T-cell (primary cell): ENCODE results near the gene DEDD2. TPM values are rescaled to one million over a fixed set of nuclear protein-coding genes. Genes with fewer than 3 reads are reported as not detected.

Experiments
- ATAC-seq, 4 experiments: fragments of 200-7000 bp in 3 of 4; fragments of 150-1000 bp in 1 of 4; cut with Tn5 transposase; replicated peaks in 1 of 4; 1 replicate in 3 of 4; 2 replicates in 1 of 4; pipeline ENCODE4 v1.10.0; 2021; ENCODE audit warnings: moderate library complexity in 3 of 4, mild to moderate bottlenecking in 2 of 4, moderate number of reproducible peaks in 1 of 4
- CTCF ChIA-PET, 2 donors: fragments of 300-600 bp; sonication (Branson Sonifier 250); formaldehyde crosslinking; loops; one replicate each; lab custom pipeline; 2022; ENCODE audit warnings: antibody characterized with exemption in 2 of 2; lab: Charles Lee
- POLR2A ChIA-PET, 2 donors: fragments of 300-600 bp; sonication (Branson Sonifier 250); formaldehyde crosslinking; loops; one replicate each; lab custom pipeline; 2022; ENCODE audit warnings: antibody characterized with exemption in 2 of 2; lab: Charles Lee
- DNase-seq, 35 experiments: peaks; one replicate each; pipeline versions ENCODE4 v3.0.0 to v3.0.0-alpha.2; 2013 to 2023
- H3K27ac ChIP-seq: one replicate; pipeline ENCODE4 v1.5.1; 2013; ENCODE audit warnings: low read length
- H3K27me3 ChIP-seq, 2 experiments: replicated peaks in 1 of 2; 1 replicate in 1 of 2; 2 replicates in 1 of 2; pipeline versions ENCODE4 v1.6.1 to v1.7.0; 2013; ENCODE audit warnings: low read length in 1 of 2, mixed read lengths in 1 of 2; ENCODE audit not compliant: control insufficient read depth in 2 of 2, insufficient read depth in 2 of 2; ENCODE audit errors: extremely low read depth in 1 of 2
- H3K36me3 ChIP-seq, 2 donors: 1 replicate in 1 of 2; 2 replicates in 1 of 2; pipeline versions ENCODE4 v1.6.1 to v1.7.0; 2013; ENCODE audit warnings: low read length in 1 of 2; ENCODE audit not compliant: control insufficient read depth in 2 of 2, insufficient read depth in 1 of 2; ENCODE audit errors: extremely low read depth in 1 of 2
- H3K4me1 ChIP-seq, 2 experiments: 1 replicate in 1 of 2; 2 replicates in 1 of 2; pipeline versions ENCODE4 v1.6.1 to v1.7.0; 2013; ENCODE audit warnings: low read length in 2 of 2, mixed read lengths in 1 of 2; ENCODE audit not compliant: insufficient read depth in 2 of 2, control insufficient read depth in 1 of 2; ENCODE audit errors: extremely low read depth in 1 of 2
- H3K4me3 ChIP-seq, 2 donors: 1 replicate in 1 of 2; 2 replicates in 1 of 2; pipeline versions ENCODE4 v1.5.1 to v1.7.0; 2013; ENCODE audit warnings: mild to moderate bottlenecking in 2 of 2, low read length in 1 of 2, moderate library complexity in 1 of 2; ENCODE audit not compliant: control insufficient read depth in 1 of 2; ENCODE audit errors: extremely low read depth in 1 of 2
- H3K9me3 ChIP-seq: 2 replicates; pipeline ENCODE4 v1.7.0; 2013
- H3K27ac Mint-ChIP-seq, 2 donors: one replicate each; pipeline ENCODE4 v1.8.0; 2020 to 2021; ENCODE audit warnings: mild to moderate bottlenecking in 2 of 2, mixed read lengths in 2 of 2
- H3K27me3 Mint-ChIP-seq, 2 donors: one replicate each; pipeline ENCODE4 v1.8.0; 2021 to 2022; ENCODE audit warnings: mixed read lengths in 2 of 2
- H3K36me3 Mint-ChIP-seq: one replicate; pipeline ENCODE4 v1.8.0; 2021; ENCODE audit warnings: mixed read lengths
- H3K4me1 Mint-ChIP-seq, 3 donors: one replicate each; pipeline ENCODE4 v1.8.0; 2020 to 2022; ENCODE audit warnings: mixed read lengths in 3 of 3, mild to moderate bottlenecking in 1 of 3
- H3K4me3 Mint-ChIP-seq, 3 donors: one replicate each; pipeline ENCODE4 v1.8.0; 2020 to 2022; ENCODE audit warnings: mild to moderate bottlenecking in 3 of 3, mixed read lengths in 3 of 3, moderate library complexity in 3 of 3
- H3K9me3 Mint-ChIP-seq, 3 donors: one replicate each; pipeline ENCODE4 v1.8.0; 2020 to 2022; ENCODE audit warnings: mixed read lengths in 3 of 3
- WGBS: methylation state at CpG from one replicate; pipeline ENCODE4 v1.1.5; 2013; ENCODE audit warnings: missing lambda C conversion rate; ENCODE audit not compliant: insufficient coverage; 5-methylcytosine and 5-hydroxymethylcytosine counted together
- total RNA-seq, 35 experiments: library from RNA in 6 of 35; stranded (reverse) in 6 of 35; fragments of 120-200 nt in 1 of 35; gene quantifications; one replicate each; pipeline versions ENCODE4 v1.2.1 to v1.2.4 and lab custom pipeline; 2013 to 2026

The DEDD2 gene
- total RNA-seq, 5 donors from 2014 or later (not counting 1 experiment from before 2014, with no cell fraction given): 67.6 to 82.8 (median 71.0) TPM

DNA sequence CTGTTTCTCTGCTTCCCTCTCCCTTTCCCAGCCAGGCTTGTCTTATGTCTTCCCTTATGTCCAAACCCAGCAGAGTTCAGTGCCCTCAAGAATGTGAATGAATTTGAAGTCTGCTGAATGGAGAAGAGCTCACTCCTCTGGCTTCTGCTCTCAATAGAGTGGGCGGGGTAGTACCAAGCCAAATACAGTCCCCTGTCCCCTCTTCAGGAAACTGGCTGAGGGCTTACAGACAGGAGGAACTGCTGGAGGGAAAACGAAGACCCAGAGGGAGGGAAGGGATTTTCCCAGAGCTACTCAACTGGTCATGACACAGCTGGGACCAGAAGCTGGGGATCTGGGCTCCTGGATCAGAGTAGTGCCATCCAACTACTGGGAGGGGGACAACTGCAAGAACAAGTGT, 52.3 kb downstream of the DEDD2 start:
- ATAC-seq (no peak), DNase-seq (no peak)
- 40% methylated on average over 1 of the region's 2 CpGs for WGBS
- H3K27me3 ChIP-seq: peaks cover 0 to 3% of the 10 kb centered on the region in 2 experiments
- ChIA-PET POLR2A (no interaction called here), CTCF (interaction anchor here in 1 of 2 donors (0.5 to 0.6 kb wide), 2 partner anchors 8 to 25 kb away, joined by 3 read pairs; no protein-coding TSS in a partner anchor)
- H3K9me3 Mint-ChIP-seq: no peaks in the 10 kb centered on the region
- H3K27ac ChIP-seq: no peak overlapping the region
- no peaks in the 10 kb centered on the region for H3K36me3 Mint-ChIP-seq
- no peaks in the 10 kb centered on the region for H3K36me3 ChIP-seq
- no peaks in the 10 kb centered on the region for H3K9me3 ChIP-seq
- no peak overlapping the region for H3K27ac Mint-ChIP-seq
- no peak overlapping the region for H3K4me3 Mint-ChIP-seq
- H3K27me3 Mint-ChIP-seq: no peaks in the 10 kb centered on the region
- H3K4me1 Mint-ChIP-seq: peaks cover 0 to under 1% (median 0%) of the 10 kb centered on the region in 3 donors
- peaks cover 0 to 2% of the 10 kb centered on the region in 2 experiments for H3K4me1 ChIP-seq
- H3K4me3 ChIP-seq: no peak overlapping the region

GRCh38 chr19:42161616-42162263, 55.7 kb downstream of the DEDD2 start:
- WGBS: 92% methylated on average over 19 of the region's 21 CpGs
- Mint-ChIP-seq H3K9me3 (no peaks in the 10 kb centered on the region), H3K4me1 (peaks cover 0 to 6% (median 0%) of the 10 kb centered on the region in 3 donors), H3K4me3 (no peak overlapping the region), H3K27me3 (no peaks in the 10 kb centered on the region), H3K36me3 (peaks cover 13% of the 10 kb centered on the region), H3K27ac (no peak overlapping the region)
- Histone ChIP-seq H3K4me3 (no peak overlapping the region), H3K4me1 (peaks cover 0 to 14% of the 10 kb centered on the region in 2 experiments), H3K27ac (no peak overlapping the region), H3K27me3 (peaks cover 0 to 3% of the 10 kb centered on the region in 2 experiments), H3K36me3 (no peaks in the 10 kb centered on the region), H3K9me3 (no peaks in the 10 kb centered on the region)
- ATAC-seq (no peak), DNase-seq (no peak)
- POLR2A ChIA-PET: no interaction called here
- CTCF ChIA-PET: no interaction called here

DNA sequence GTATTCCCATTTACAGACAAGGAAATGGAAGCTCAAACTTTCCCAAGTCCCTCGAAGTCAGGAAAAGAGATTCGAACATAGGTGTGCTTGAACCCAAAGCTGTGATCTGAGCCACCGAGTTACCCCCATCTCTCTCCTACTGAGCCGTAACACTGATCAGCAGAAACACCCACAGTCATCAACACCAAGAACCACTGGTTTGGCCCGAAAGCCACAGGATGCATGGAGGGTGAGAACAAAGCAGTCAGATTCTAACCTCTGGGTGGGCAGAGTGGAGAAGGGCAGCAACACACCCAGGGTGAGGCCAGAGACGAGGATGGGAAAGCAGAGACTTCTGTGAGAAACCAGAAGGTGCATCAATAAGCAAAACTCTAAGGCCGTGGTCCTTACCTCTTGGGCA, 57.5 kb downstream of the DEDD2 start:
- H3K27ac ChIP-seq: no peak overlapping the region
- no peak overlapping the region for H3K4me3 Mint-ChIP-seq
- ChIA-PET POLR2A (no interaction called here), CTCF (interaction anchor here in 1 of 2 donors (1.0 kb wide), 1 partner anchor 14 kb away, joined by 3 read pairs; no protein-coding TSS in a partner anchor)
- H3K27ac Mint-ChIP-seq: no peak overlapping the region
- H3K9me3 Mint-ChIP-seq: no peaks in the 10 kb centered on the region
- WGBS: 78% methylated on average over 2 of the region's 7 CpGs
- peaks cover 0 to 3% of the 10 kb centered on the region in 2 experiments for H3K27me3 ChIP-seq
- no peaks in the 10 kb centered on the region for H3K27me3 Mint-ChIP-seq
- H3K36me3 ChIP-seq: no peaks in the 10 kb centered on the region
- peaks cover 1 to 22% of the 10 kb centered on the region in 2 experiments for H3K4me1 ChIP-seq
- H3K4me1 Mint-ChIP-seq: peaks cover 7 to 15% (median 9%) of the 10 kb centered on the region in 3 donors
- DNase-seq (no peak), ATAC-seq (no peak)
- H3K9me3 ChIP-seq: no peaks in the 10 kb centered on the region
- no peak overlapping the region for H3K4me3 ChIP-seq
- peaks cover 13% of the 10 kb centered on the region for H3K36me3 Mint-ChIP-seq

DNA sequence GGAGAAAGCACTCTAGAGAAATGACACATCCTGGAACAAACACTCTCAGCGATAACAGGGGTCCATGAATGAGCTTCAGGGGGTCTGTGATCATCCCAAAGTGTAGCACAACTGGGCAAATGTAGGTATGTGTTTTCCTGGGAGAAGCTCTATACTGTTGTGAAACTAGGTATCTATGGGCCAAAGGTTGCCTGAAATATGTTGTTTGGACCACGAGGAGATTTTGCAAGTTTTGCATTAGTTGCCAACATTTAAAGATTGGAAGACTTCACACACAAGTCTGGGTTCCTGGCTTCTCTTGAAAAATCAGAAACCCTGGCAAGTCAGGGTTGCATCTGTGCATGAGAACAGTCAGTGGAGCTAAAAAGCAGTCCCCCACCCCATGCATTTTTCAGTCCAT, 58.6 kb downstream of the DEDD2 start:
- H3K27ac Mint-ChIP-seq: no peak overlapping the region
- no peak for ATAC-seq
- no CpG with 5 or more reads among the region's 2 CpGs for WGBS
- H3K4me3 ChIP-seq: no peak overlapping the region
- no peaks in the 10 kb centered on the region for H3K27me3 Mint-ChIP-seq
- CTCF ChIA-PET: interaction anchor here in 1 of 2 donors (1.0 kb wide), 1 partner anchor 13 kb away, joined by 3 read pairs; no protein-coding TSS in a partner anchor
- H3K36me3 Mint-ChIP-seq: peaks cover 13% of the 10 kb centered on the region
- H3K4me1 ChIP-seq: peaks cover 7 to 32% of the 10 kb centered on the region in 2 experiments
- peaks cover 17 to 24% (median 18%) of the 10 kb centered on the region in 3 donors for H3K4me1 Mint-ChIP-seq
- no peak overlapping the region for H3K4me3 Mint-ChIP-seq
- POLR2A ChIA-PET: no interaction called here
- H3K9me3 Mint-ChIP-seq: no peaks in the 10 kb centered on the region
- H3K27me3 ChIP-seq: peaks cover 0 to 3% of the 10 kb centered on the region in 2 experiments
- H3K9me3 ChIP-seq: no peaks in the 10 kb centered on the region
- no peaks in the 10 kb centered on the region for H3K36me3 ChIP-seq
- H3K27ac ChIP-seq: no peak overlapping the region
- no peak for DNase-seq

DNA sequence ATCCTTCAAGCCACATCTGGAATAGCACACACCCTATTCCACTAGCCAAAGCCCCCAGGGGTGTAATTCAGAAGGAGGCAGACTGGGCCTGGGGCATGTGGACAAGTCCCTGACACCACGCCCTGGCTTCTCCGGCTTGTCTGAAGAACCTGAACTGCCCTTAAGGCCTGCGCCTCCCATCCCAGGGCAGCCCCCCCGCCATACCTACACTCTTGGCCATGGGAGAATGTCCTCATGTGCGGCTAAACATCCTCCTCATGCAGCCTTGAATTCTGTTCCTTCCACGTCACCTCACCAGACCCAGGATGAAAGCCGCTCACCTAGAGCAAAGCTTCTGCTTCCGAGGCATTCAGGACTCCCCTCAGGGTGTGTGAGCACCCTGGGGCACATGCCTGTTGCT, 60.9 kb downstream of the DEDD2 start:
- H3K36me3 ChIP-seq: no peaks in the 10 kb centered on the region
- ChIA-PET CTCF (interaction anchor here in 1 of 2 donors (0.9 kb wide), 1 partner anchor 33 kb away, joined by 7 read pairs; no protein-coding TSS in a partner anchor), POLR2A (no interaction called here)
- H3K27ac ChIP-seq: no peak overlapping the region
- Mint-ChIP-seq H3K4me1 (peaks cover 17 to 24% (median 19%) of the 10 kb centered on the region in 3 donors), H3K9me3 (no peaks in the 10 kb centered on the region), H3K4me3 (no peak overlapping the region), H3K27me3 (peaks cover 0 to 5% of the 10 kb centered on the region in 2 donors), H3K36me3 (peaks cover 21% of the 10 kb centered on the region), H3K27ac (no peak overlapping the region)
- peaks cover 0 to 10% of the 10 kb centered on the region in 2 experiments for H3K27me3 ChIP-seq
- 90% methylated on average over 7 of the region's 8 CpGs for WGBS
- no peak overlapping the region for H3K4me3 ChIP-seq
- DNase-seq: no peak
- H3K9me3 ChIP-seq: no peaks in the 10 kb centered on the region
- H3K4me1 ChIP-seq: peaks cover 7 to 32% of the 10 kb centered on the region in 2 experiments
- ATAC-seq: no peak

- no peak overlapping the region for H3K4me3 Mint-ChIP-seq
- H3K27ac Mint-ChIP-seq: no peak overlapping the region
- Histone ChIP-seq H3K27me3 (peaks cover 0 to 15% of the 10 kb centered on the region in 2 experiments), H3K9me3 (no peaks in the 10 kb centered on the region), H3K4me1 (peaks cover 7 to 32% of the 10 kb centered on the region in 2 experiments), H3K36me3 (no peaks in the 10 kb centered on the region), H3K27ac (no peak overlapping the region), H3K4me3 (no peak overlapping the region)
- DNase-seq (no peak), ATAC-seq (no peak)
- 83% methylated on average over 8 of the region's 10 CpGs for WGBS
- POLR2A ChIA-PET: no interaction called here
- CTCF ChIA-PET: interaction anchor here in 1 of 2 donors (0.9 kb wide), 1 partner anchor 32 kb away, joined by 7 read pairs; no protein-coding TSS in a partner anchor
- no peaks in the 10 kb centered on the region for H3K9me3 Mint-ChIP-seq
- peaks cover 17 to 24% (median 19%) of the 10 kb centered on the region in 3 donors for H3K4me1 Mint-ChIP-seq
- peaks cover 0 to 5% of the 10 kb centered on the region in 2 donors for H3K27me3 Mint-ChIP-seq
- peaks cover 21% of the 10 kb centered on the region for H3K36me3 Mint-ChIP-seq
These were observed 61.7 kb downstream of the DEDD2 start for GRCh38 chr19:42155796-42156195.
